Lung (tissue), 12 donors: ENCODE results near the gene DGKB. TPM values are rescaled to one million over a fixed set of nuclear protein-coding genes. Genes with fewer than 3 reads are reported as not detected.

Experiments
- ATAC-seq: fragments of 200-7000 bp; cut with Tn5 transposase; one replicate; pipeline ENCODE4 v1.9.1; 2020; ENCODE audit warnings: moderate number of reproducible peaks; ENCODE audit not compliant: insufficient read depth, low FRiP score
- DNase-seq, 3 donors: peaks; one replicate each; pipeline ENCODE4 v3.0.0-alpha.2; 2013 to 2017
- H3K27ac ChIP-seq, 2 donors: one replicate each; pipeline ENCODE4 v1.5.1; 2013; ENCODE audit warnings: mild to moderate bottlenecking in 2 of 2, moderate library complexity in 2 of 2, control low read depth in 1 of 2, inconsistent platforms in 1 of 2, low read depth in 1 of 2, low read length in 1 of 2
- H3K27me3 ChIP-seq, 3 donors: one replicate each; pipeline ENCODE4 v1.5.1; 2013; ENCODE audit warnings: low read length in 2 of 3; ENCODE audit not compliant: control insufficient read depth in 3 of 3, insufficient read depth in 3 of 3
- H3K36me3 ChIP-seq, 4 donors: one replicate each; pipeline ENCODE4 v1.5.1; 2013; ENCODE audit warnings: low read length in 4 of 4, mild to moderate bottlenecking in 1 of 4, moderate library complexity in 1 of 4; ENCODE audit not compliant: control insufficient read depth in 4 of 4, insufficient read depth in 4 of 4
- H3K4me1 ChIP-seq, 5 donors: one replicate each; pipeline ENCODE4 v1.5.1; 2013; ENCODE audit warnings: low read length in 5 of 5, mild to moderate bottlenecking in 2 of 5, moderate library complexity in 1 of 5; ENCODE audit not compliant: control insufficient read depth in 5 of 5, insufficient read depth in 5 of 5
- H3K4me3 ChIP-seq: one replicate; pipeline ENCODE4 v1.5.1; 2013; ENCODE audit warnings: mild to moderate bottlenecking, control low read depth, moderate library complexity
- H3K9ac ChIP-seq, 2 donors: one replicate each; pipeline ENCODE4 v1.5.1; 2013; ENCODE audit warnings: low read length in 2 of 2, control low read depth in 1 of 2; ENCODE audit not compliant: insufficient read depth in 1 of 2
- H3K9me3 ChIP-seq, 4 donors: one replicate each; pipeline ENCODE4 v1.5.1; 2013; ENCODE audit warnings: low read length in 3 of 4, mild to moderate bottlenecking in 1 of 4, moderate library complexity in 1 of 4; ENCODE audit not compliant: control insufficient read depth in 4 of 4, insufficient read depth in 3 of 4
- CTCF ChIP-seq: IDR thresholded peaks from 2 replicates; pipeline ENCODE4 v1.5.1; 2012; ENCODE audit warnings: mild to moderate bottlenecking; ENCODE audit errors: control extremely low read depth, extremely low read depth
- WGBS, 2 donors: extraction: QIAGEN DNeasy Blood & Tissue Kit; methylation state at CpG; one replicate each; pipeline ENCODE4 v1.1.7; 2013; 5-methylcytosine and 5-hydroxymethylcytosine counted together
- polyA plus RNA-seq, 2 donors: library from polyadenylated mRNA; stranded (reverse); fragments of 200-250 nt; gene quantifications; one replicate each; pipeline ENCODE4 v1.2.1, GENCODE V29; 2013
- total RNA-seq, 2 donors: library from RNA; depleted of rRNA in 1 of 2; stranded (reverse); fragments of >200 nt in 1 of 2; gene quantifications; one replicate each; pipeline ENCODE4 v1.2.1, GENCODE V29; 2014 to 2021
- donor health status: control.
- donor health status: control.
- donor health status: Bipolar disorder and iron deficiency.
- donor health status: healthy.
- donor health status: DM: yes; HTN: yes; CAD: no.

The DGKB gene
- total and polyA plus RNA-seq, 4 donors, result under 0.01 to 0.57 (median 0.06) TPM; not detected in 1

GRCh38 chr7:14449291-14449690 lies 453.3 kb downstream of the DGKB start:
- H3K9ac ChIP-seq, result no peak overlapping the region
- 86 to 89% methylated on average over 4 of the region's 4 CpGs for WGBS, 2 donors
- no peak for ATAC-seq
- TF ChIP-seq CTCF, result no peak
- no peaks in the 10 kb centered on the region for H3K36me3 ChIP-seq
- DNase-seq, result no peak
- no peaks in the 10 kb centered on the region for H3K9me3 ChIP-seq
- H3K4me3 ChIP-seq, result no peak overlapping the region
- no peak overlapping the region for H3K27ac ChIP-seq
- no peaks in the 10 kb centered on the region for H3K4me1 ChIP-seq
- no peaks in the 10 kb centered on the region for H3K27me3 ChIP-seq

- WGBS, 2 donors, result 32 to 44% methylated on average over 3 of the region's 3 CpGs
- no peak overlapping the region for H3K27ac ChIP-seq
- H3K27me3 ChIP-seq, result no peaks in the 10 kb centered on the region
- H3K4me1 ChIP-seq, result no peaks in the 10 kb centered on the region
- ATAC-seq (no peak), DNase-seq (no peak)
- H3K9me3 ChIP-seq, result no peaks in the 10 kb centered on the region
- no peaks in the 10 kb centered on the region for H3K36me3 ChIP-seq
- no peak for TF ChIP-seq CTCF
- no peak overlapping the region for H3K9ac ChIP-seq
- no peak overlapping the region for H3K4me3 ChIP-seq
Observed at GRCh38 chr7:14446829-14447228, 455.7 kb downstream of the DGKB start.

GRCh38 chr7:14446219-14446618 lies 456.3 kb downstream of the DGKB start:
- no peak for ATAC-seq
- no peak overlapping the region for H3K27ac ChIP-seq
- no peaks in the 10 kb centered on the region for H3K27me3 ChIP-seq
- TF ChIP-seq CTCF, result no peak
- no peaks in the 10 kb centered on the region for H3K4me1 ChIP-seq
- DNase-seq, result no peak
- H3K9me3 ChIP-seq, result no peaks in the 10 kb centered on the region
- no peak overlapping the region for H3K9ac ChIP-seq
- H3K4me3 ChIP-seq, result no peak overlapping the region
- 68 to 71% methylated on average over 1 of the region's 1 CpG for WGBS, 2 donors
- no peaks in the 10 kb centered on the region for H3K36me3 ChIP-seq

GRCh38 chr7:14438366-14438765 lies 464.2 kb downstream of the DGKB start:
- Histone ChIP-seq H3K9ac (no peak overlapping the region), H3K27me3 (no peaks in the 10 kb centered on the region), H3K4me1 (peaks cover 0 to 12% (median 0%) of the 10 kb centered on the region in 5 donors), H3K4me3 (no peak overlapping the region), H3K36me3 (no peaks in the 10 kb centered on the region), H3K9me3 (no peaks in the 10 kb centered on the region), H3K27ac (no peak overlapping the region)
- DNase-seq (peak; percentile 24 to 88 (median 84)), ATAC-seq (no peak)
- WGBS, 2 donors, result 70 to 85% methylated on average over 2 of the region's 2 CpGs
- no peak for TF ChIP-seq CTCF
